ENCODE results near the gene VPS16. TPM values are rescaled to one million over a fixed set of nuclear protein-coding genes. Genes with fewer than 3 reads are reported as not detected.

The VPS16 gene
- total RNA-seq, 1 experiment from 2014 or later, result 38.1 TPM

GRCh38 chr20:2801286-2801728 is 39.2 kb upstream of the VPS16 start:
- ChIA-PET POLR2A (no interaction called here), RAD21 (ENCODE audit: low non-redundant PET in 1 of 2, low total read pairs in 2 of 2, uncharacterized antibody in 2 of 2, unreplicated experiment in 2 of 2) (no interaction called here), CTCF (no interaction called here)
- intact Hi-C loops (cut with micrococcal nuclease), result no loop called here
- no peak for TF ChIP-seq CTCF (IDR thresholded peaks at IDR 0.05 in 2 of 3, conservative IDR thresholded peaks at IDR 0.05 in 1 of 3; ENCODE audit: borderline replicate concordance in 1 of 3, insufficient read depth in 1 of 3, low read depth in 2 of 3, low read length in 2 of 3)
- no peak for TF ChIP-seq JUND (IDR thresholded peaks at IDR 0.05)
- no peak for TF ChIP-seq MAX (IDR thresholded peaks at IDR 0.05)
- no peak for TF ChIP-seq CBX3 (IDR thresholded peaks at IDR 0.05; ENCODE audit: low read depth)
- TF ChIP-seq REST (IDR thresholded peaks at IDR 0.05; ENCODE audit: low read depth), result no peak
- TF ChIP-seq ZNF274 (IDR thresholded peaks at IDR 0.05; ENCODE audit: low read depth, low read length), result no peak
- TF ChIP-seq SRF (IDR thresholded peaks at IDR 0.05; ENCODE audit: low read depth), result no peak
- TF ChIP-seq ZBTB33 (IDR thresholded peaks at IDR 0.05; ENCODE audit: extremely low read depth, insufficient replicate concordance, low read length), result no peak
- no peak for TF ChIP-seq ZFX (IDR thresholded peaks at IDR 0.05)
- TF ChIP-seq ATF3 (IDR thresholded peaks at IDR 0.05), result no peak
- TF ChIP-seq EZH2phosphoT487 (IDR thresholded peaks at IDR 0.05; ENCODE audit: borderline replicate concordance), result no peak
- TF ChIP-seq ELF1 (IDR thresholded peaks at IDR 0.05; ENCODE audit: borderline replicate concordance, low read depth), result no peak
- no peak for TF ChIP-seq POLR2A (IDR thresholded peaks at IDR 0.05; ENCODE audit: borderline replicate concordance, extremely low read depth, insufficient read depth, insufficient read length)
- TF ChIP-seq SP1 (IDR thresholded peaks at IDR 0.05; ENCODE audit: low read depth), result no peak
- TF ChIP-seq FOSL1 (IDR thresholded peaks at IDR 0.05; ENCODE audit: low read depth), result no peak
- no peak for TF ChIP-seq EZH2 (IDR thresholded peaks at IDR 0.05)
- Histone ChIP-seq H3K4me1 (ENCODE audit: control insufficient read depth in 1 of 2, insufficient read depth in 2 of 2, low read length in 2 of 2) (peaks cover 12 to 17% of the 10 kb centered on the region in 2 experiments; a peak in 3 of 4 replicates), H2AFZ (ENCODE audit: low read depth, low read length, poor library complexity, severe bottlenecking) (no peak overlapping the region), H3K27me3 (ENCODE audit: insufficient read depth, low read length) (no peaks in the 10 kb centered on the region), H3K9me3 (ENCODE audit: control insufficient read depth in 1 of 2, insufficient read depth in 1 of 2, low read depth in 1 of 2, low read length in 2 of 2) (no peaks in the 10 kb centered on the region), H4K20me1 (ENCODE audit: insufficient read depth) (no peaks in the 10 kb centered on the region), H3K9ac (ENCODE audit: low read length) (no peak overlapping the region), H3K36me3 (ENCODE audit: control insufficient read depth in 1 of 2, insufficient read depth in 2 of 2, low read length in 2 of 2) (no peaks in the 10 kb centered on the region), H3K9me2 (ENCODE audit: insufficient read depth) (no peaks in the 10 kb centered on the region), H3K4me2 (ENCODE audit: low read length) (no peak overlapping the region), H3K4me3 (replicated peaks in 1 of 2; ENCODE audit: low read depth in 1 of 2, low read length in 2 of 2) (no peak overlapping the region), H3K27ac (ENCODE audit: low read depth, low read length) (no peak overlapping the region), H3K79me2 (ENCODE audit: insufficient read depth, low read length) (no peaks in the 10 kb centered on the region)
- DNase-seq (ENCODE audit: low read depth, low spot score) (no peak), ATAC-seq (no peak)
- BruUV-seq (replicated peaks), result no TSS peak
